ENCODE data around the gene COX11.

Gene COX11

DNA sequence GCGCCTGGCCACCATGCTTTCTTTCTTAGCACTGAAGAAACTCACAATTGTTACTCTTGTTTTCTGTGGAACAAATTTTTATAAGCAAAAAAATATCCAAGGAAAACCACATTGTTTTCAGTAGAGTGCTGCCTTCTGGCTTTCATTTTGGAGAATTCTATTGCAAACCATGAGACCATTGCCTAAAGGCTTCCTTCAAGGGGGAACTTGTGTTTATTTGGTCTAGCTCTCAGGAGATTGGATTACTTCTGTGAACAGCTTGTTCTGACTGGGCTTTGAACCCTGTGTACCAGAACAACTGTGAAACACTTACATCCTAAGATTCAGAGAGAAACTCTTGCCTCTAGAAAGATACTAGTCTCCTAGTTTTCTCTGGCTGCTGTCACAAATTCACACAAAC lies 35.7 kb downstream of the COX11 start:
- TF ChIP-seq RAD21 (IDR thresholded peaks at IDR 0.05; ENCODE audit: low read depth) (no peak), ZBTB7A (IDR thresholded peaks at IDR 0.05; ENCODE audit: low read depth) (no peak), TEAD4 (IDR thresholded peaks at IDR 0.05) (no peak), EGR1 (IDR thresholded peaks at IDR 0.05) (no peak), EP300 (IDR thresholded peaks at IDR 0.05; ENCODE audit: borderline replicate concordance) (no peak), TCF12 (IDR thresholded peaks at IDR 0.05; ENCODE audit: low read depth) (no peak)
- TF ChIP-seq, protein P1, sequence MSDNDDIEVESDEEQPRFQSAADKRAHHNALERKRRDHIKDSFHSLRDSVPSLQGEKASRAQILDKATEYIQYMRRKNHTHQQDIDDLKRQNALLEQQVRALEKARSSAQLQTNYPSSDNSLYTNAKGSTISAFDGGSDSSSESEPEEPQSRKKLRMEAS (IDR thresholded peaks at IDR 0.05): no peak
- TF ChIP-seq, protein P2, sequence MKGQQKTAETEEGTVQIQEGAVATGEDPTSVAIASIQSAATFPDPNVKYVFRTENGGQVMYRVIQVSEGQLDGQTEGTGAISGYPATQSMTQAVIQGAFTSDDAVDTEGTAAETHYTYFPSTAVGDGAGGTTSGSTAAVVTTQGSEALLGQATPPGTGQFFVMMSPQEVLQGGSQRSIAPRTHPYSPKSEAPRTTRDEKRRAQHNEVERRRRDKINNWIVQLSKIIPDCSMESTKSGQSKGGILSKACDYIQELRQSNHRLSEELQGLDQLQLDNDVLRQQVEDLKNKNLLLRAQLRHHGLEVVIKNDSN (IDR thresholded peaks at IDR 0.05): no peak

DNA sequence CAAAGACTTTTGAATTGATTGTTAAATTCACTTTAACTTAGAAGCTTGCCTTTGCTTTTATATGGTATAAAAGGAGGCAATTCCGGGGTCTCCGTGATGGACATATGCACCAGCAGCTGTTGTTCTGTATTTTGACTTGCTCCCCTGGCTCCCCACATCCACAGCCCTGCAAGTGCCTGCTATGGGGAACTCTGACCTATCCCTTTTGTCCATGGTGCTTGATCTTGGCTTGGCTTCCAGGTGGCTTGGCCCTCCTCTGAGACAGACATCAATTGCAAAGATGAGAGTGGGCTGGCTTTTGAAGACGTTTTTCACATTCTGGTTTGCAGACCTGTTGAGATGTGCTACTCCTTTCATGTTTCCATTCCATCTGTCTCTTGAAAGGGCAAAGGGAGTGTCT lies 40.9 kb downstream of the COX11 start:
- TF ChIP-seq EP300 (IDR thresholded peaks at IDR 0.05; ENCODE audit: borderline replicate concordance) (no peak), NFIC (IDR thresholded peaks at IDR 0.05) (no peak), TEAD4 (IDR thresholded peaks at IDR 0.05) (no peak), ZBTB7A (IDR thresholded peaks at IDR 0.05; ENCODE audit: low read depth) (no peak), TCF12 (IDR thresholded peaks at IDR 0.05; ENCODE audit: low read depth) (no peak), CEBPB (IDR thresholded peaks at IDR 0.05) (no peak), TAF1 (IDR thresholded peaks at IDR 0.05; ENCODE audit: low read depth) (no peak), RAD21 (IDR thresholded peaks at IDR 0.05; ENCODE audit: low read depth) (no peak), EGR1 (IDR thresholded peaks at IDR 0.05) (no peak), CREB1 (IDR thresholded peaks at IDR 0.05; ENCODE audit: low read depth) (no peak), FOXM1 (IDR thresholded peaks at IDR 0.05; ENCODE audit: borderline replicate concordance, low read depth) (no peak), YY1 (IDR thresholded peaks at IDR 0.05; ENCODE audit: low read depth) (no peak)
- TF ChIP-seq, protein P1 (IDR thresholded peaks at IDR 0.05): no peak
- TF ChIP-seq, protein P3, sequence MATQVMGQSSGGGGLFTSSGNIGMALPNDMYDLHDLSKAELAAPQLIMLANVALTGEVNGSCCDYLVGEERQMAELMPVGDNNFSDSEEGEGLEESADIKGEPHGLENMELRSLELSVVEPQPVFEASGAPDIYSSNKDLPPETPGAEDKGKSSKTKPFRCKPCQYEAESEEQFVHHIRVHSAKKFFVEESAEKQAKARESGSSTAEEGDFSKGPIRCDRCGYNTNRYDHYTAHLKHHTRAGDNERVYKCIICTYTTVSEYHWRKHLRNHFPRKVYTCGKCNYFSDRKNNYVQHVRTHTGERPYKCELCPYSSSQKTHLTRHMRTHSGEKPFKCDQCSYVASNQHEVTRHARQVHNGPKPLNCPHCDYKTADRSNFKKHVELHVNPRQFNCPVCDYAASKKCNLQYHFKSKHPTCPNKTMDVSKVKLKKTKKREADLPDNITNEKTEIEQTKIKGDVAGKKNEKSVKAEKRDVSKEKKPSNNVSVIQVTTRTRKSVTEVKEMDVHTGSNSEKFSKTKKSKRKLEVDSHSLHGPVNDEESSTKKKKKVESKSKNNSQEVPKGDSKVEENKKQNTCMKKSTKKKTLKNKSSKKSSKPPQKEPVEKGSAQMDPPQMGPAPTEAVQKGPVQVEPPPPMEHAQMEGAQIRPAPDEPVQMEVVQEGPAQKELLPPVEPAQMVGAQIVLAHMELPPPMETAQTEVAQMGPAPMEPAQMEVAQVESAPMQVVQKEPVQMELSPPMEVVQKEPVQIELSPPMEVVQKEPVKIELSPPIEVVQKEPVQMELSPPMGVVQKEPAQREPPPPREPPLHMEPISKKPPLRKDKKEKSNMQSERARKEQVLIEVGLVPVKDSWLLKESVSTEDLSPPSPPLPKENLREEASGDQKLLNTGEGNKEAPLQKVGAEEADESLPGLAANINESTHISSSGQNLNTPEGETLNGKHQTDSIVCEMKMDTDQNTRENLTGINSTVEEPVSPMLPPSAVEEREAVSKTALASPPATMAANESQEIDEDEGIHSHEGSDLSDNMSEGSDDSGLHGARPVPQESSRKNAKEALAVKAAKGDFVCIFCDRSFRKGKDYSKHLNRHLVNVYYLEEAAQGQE (IDR thresholded peaks at IDR 0.05; ENCODE audit: low read depth): no peak
- TF ChIP-seq, protein P2 (IDR thresholded peaks at IDR 0.05): no peak

DNA sequence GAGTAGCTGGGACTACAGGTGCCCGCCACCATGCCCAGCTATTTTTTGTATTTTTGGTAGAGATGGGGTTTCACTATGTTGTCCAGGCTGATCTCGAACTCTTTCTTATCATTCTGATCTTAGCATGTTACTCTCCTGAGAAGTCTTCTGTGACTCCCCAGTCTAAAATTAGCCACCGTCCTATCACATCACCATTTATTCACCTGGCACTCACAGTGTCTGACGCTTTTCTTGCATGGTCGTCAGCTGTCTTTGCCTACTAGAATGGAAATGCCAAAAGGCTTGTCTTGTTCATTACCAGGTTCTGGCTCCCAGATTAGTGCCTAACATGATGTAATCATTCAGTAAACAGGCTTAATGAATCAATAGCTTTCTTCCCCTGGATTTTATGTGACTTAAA lies 44.0 kb downstream of the COX11 start:
- TF ChIP-seq, protein P2 (IDR thresholded peaks at IDR 0.05): no peak
- TF ChIP-seq NFIC (IDR thresholded peaks at IDR 0.05) (no peak), EGR1 (IDR thresholded peaks at IDR 0.05) (no peak), YY1 (IDR thresholded peaks at IDR 0.05; ENCODE audit: low read depth) (no peak), RAD21 (IDR thresholded peaks at IDR 0.05; ENCODE audit: low read depth) (no peak)
- TF ChIP-seq, protein P1 (IDR thresholded peaks at IDR 0.05): no peak
- TF ChIP-seq, protein P3 (IDR thresholded peaks at IDR 0.05; ENCODE audit: low read depth): no peak

DNA sequence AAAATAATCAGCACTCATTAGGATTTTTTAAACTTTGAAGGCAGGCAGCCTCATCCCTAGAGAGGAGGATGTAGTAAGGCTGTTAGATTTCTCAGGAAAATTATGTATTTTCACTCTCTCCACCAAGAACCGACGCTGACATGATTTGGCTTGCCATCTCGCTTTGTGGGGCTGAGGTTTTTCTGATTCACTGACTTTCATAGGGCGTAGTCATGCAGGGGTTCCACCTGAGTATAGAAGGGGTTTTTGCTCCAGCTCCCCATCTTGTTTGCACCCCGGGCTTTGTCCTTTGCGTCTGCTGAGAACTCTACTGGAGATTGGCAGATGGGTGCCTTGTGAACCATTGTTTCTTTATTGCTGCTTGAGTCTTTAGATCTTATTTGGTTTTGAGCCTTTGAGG lies 47.6 kb downstream of the COX11 start:
- TF ChIP-seq TEAD4 (IDR thresholded peaks at IDR 0.05) (no peak), EGR1 (IDR thresholded peaks at IDR 0.05) (no peak), YY1 (IDR thresholded peaks at IDR 0.05; ENCODE audit: low read depth) (no peak), NFIC (IDR thresholded peaks at IDR 0.05) (no peak), CREB1 (IDR thresholded peaks at IDR 0.05; ENCODE audit: low read depth) (no peak), FOXM1 (IDR thresholded peaks at IDR 0.05; ENCODE audit: borderline replicate concordance, low read depth) (no peak), CEBPB (IDR thresholded peaks at IDR 0.05) (no peak), ZBTB7A (IDR thresholded peaks at IDR 0.05; ENCODE audit: low read depth) (no peak)
- TF ChIP-seq, protein P1 (IDR thresholded peaks at IDR 0.05): no peak
- TF ChIP-seq, protein P2 (IDR thresholded peaks at IDR 0.05): no peak

DNA sequence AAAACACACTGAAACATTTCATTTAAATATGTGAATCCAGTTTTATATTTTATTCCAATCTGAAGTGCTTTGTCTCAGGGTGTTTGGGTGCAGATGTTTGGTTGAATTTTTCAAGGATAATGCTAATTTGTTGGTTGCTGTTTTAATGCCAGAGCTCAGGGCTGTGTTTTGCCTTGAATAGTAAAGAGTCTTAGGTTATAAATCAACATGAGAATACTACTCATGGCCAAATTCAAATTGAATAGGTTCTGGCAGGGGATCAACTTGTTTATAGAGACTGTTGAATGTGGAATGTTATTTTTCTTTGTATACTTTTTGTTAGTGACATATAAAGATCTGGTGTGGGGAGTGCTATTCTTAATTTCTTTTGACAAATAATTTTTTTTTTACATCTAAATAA lies 49.0 kb downstream of the COX11 start:
- TF ChIP-seq, protein P1 (IDR thresholded peaks at IDR 0.05): no peak
- no peak for TF ChIP-seq EGR1 (IDR thresholded peaks at IDR 0.05)
- TF ChIP-seq FOXM1 (IDR thresholded peaks at IDR 0.05; ENCODE audit: borderline replicate concordance, low read depth): no peak
- no peak for TF ChIP-seq CEBPB (IDR thresholded peaks at IDR 0.05)
- TF ChIP-seq TCF12 (IDR thresholded peaks at IDR 0.05; ENCODE audit: low read depth): no peak
- TF ChIP-seq, protein P2 (IDR thresholded peaks at IDR 0.05): no peak
- TF ChIP-seq EP300 (IDR thresholded peaks at IDR 0.05; ENCODE audit: borderline replicate concordance): no peak
- no peak for TF ChIP-seq YY1 (IDR thresholded peaks at IDR 0.05; ENCODE audit: low read depth)
- TF ChIP-seq RAD21 (IDR thresholded peaks at IDR 0.05; ENCODE audit: low read depth): no peak
- no peak for TF ChIP-seq ZBTB7A (IDR thresholded peaks at IDR 0.05; ENCODE audit: low read depth)
- TF ChIP-seq, protein P3 (IDR thresholded peaks at IDR 0.05; ENCODE audit: low read depth): no peak
- no peak for TF ChIP-seq TEAD4 (IDR thresholded peaks at IDR 0.05)
- no peak for TF ChIP-seq TAF1 (IDR thresholded peaks at IDR 0.05; ENCODE audit: low read depth)
- TF ChIP-seq CREB1 (IDR thresholded peaks at IDR 0.05; ENCODE audit: low read depth): no peak
- TF ChIP-seq NFIC (IDR thresholded peaks at IDR 0.05): no peak

Measured in Ishikawa (cell line).